ENCODE data around the gene SPC24. TPM values are rescaled to one million over a fixed set of nuclear protein-coding genes. Genes with fewer than 3 reads are reported as not detected.

Gene SPC24
- total RNA-seq, 2 donors from 2014 or later = 35.4 to 50.0 TPM

- Mint-ChIP-seq H3K4me3 (no peak overlapping the region), H3K4me1 (peaks cover 2% of the 10 kb centered on the region), H3K27me3 (ENCODE audit: insufficient read depth) (no peaks in the 10 kb centered on the region), H3K36me3 (ENCODE audit: low read depth) (peaks cover 59% of the 10 kb centered on the region), H3K27ac (peak overlapping the region; percentile 55), H3K9me3 (peaks cover 3% of the 10 kb centered on the region)
- H3K4me3 ChIP-seq (ENCODE audit: low read length) = no peak overlapping the region
- H3K9ac ChIP-seq (ENCODE audit: extremely low read depth, low read length, poor library complexity, severe bottlenecking) = no peak overlapping the region
- H3K4me1 ChIP-seq (ENCODE audit: control insufficient read depth, insufficient read depth, low read length) = no peaks in the 10 kb centered on the region
- no peaks in the 10 kb centered on the region for H3K9me3 ChIP-seq (ENCODE audit: control insufficient read depth, low read length)
- no peak for TF ChIP-seq CTCF (conservative IDR thresholded peaks at IDR 0.05)
- no peaks in the 10 kb centered on the region for H3K27me3 ChIP-seq (ENCODE audit: control insufficient read depth, insufficient read depth, low read length, poor library complexity, severe bottlenecking)
- DNase-seq = no peak
- peak overlapping the region; percentile 29 for H3K27ac ChIP-seq (ENCODE audit: low read depth, low read length)
- WGBS, 2 experiments (ENCODE audit: insufficient coverage in 1 of 2, insufficient read length in 1 of 2) = 67 to 78% methylated on average over 3 to 6 of the region's 7 CpGs
- H3K36me3 ChIP-seq (ENCODE audit: control insufficient read depth, insufficient read depth, low read length) = peaks cover 67% of the 10 kb centered on the region
These were observed 24.1 kb downstream of the SPC24 start for GRCh38 chr19:11131471-11131870.

- Histone ChIP-seq H3K27me3 (ENCODE audit: control insufficient read depth, insufficient read depth, low read length, poor library complexity, severe bottlenecking) (no peaks in the 10 kb centered on the region), H3K27ac (ENCODE audit: low read depth, low read length) (peak overlapping the region; percentile 29), H3K4me3 (ENCODE audit: low read length) (no peak overlapping the region), H3K4me1 (ENCODE audit: control insufficient read depth, insufficient read depth, low read length) (no peaks in the 10 kb centered on the region), H3K36me3 (ENCODE audit: control insufficient read depth, insufficient read depth, low read length) (peaks cover 73% of the 10 kb centered on the region), H3K9me3 (ENCODE audit: control insufficient read depth, low read length) (no peaks in the 10 kb centered on the region), H3K9ac (ENCODE audit: extremely low read depth, low read length, poor library complexity, severe bottlenecking) (no peak overlapping the region)
- Mint-ChIP-seq H3K36me3 (ENCODE audit: low read depth) (peaks cover 64% of the 10 kb centered on the region), H3K4me1 (peaks cover 2% of the 10 kb centered on the region), H3K4me3 (no peak overlapping the region), H3K9me3 (peaks cover 3% of the 10 kb centered on the region), H3K27ac (peak overlapping the region; percentile 79), H3K27me3 (ENCODE audit: insufficient read depth) (no peaks in the 10 kb centered on the region)
- peak; percentile 96 for DNase-seq
- 72 to 77% methylated on average over 17 to 19 of the region's 19 CpGs for WGBS, 2 experiments (ENCODE audit: insufficient coverage in 1 of 2, insufficient read length in 1 of 2)
- peak; percentile 90 for TF ChIP-seq CTCF (conservative IDR thresholded peaks at IDR 0.05)
These were observed 24.6 kb downstream of the SPC24 start for GRCh38 chr19:11130824-11131455.

- Mint-ChIP-seq H3K4me3 (no peak overlapping the region), H3K36me3 (ENCODE audit: low read depth) (peaks cover 66% of the 10 kb centered on the region), H3K27me3 (ENCODE audit: insufficient read depth) (no peaks in the 10 kb centered on the region), H3K27ac (no peak overlapping the region), H3K4me1 (peaks cover 2% of the 10 kb centered on the region), H3K9me3 (no peaks in the 10 kb centered on the region)
- Histone ChIP-seq H3K4me1 (ENCODE audit: control insufficient read depth, insufficient read depth, low read length) (no peaks in the 10 kb centered on the region), H3K4me3 (ENCODE audit: low read length) (no peak overlapping the region), H3K36me3 (ENCODE audit: control insufficient read depth, insufficient read depth, low read length) (peaks cover 88% of the 10 kb centered on the region), H3K27me3 (ENCODE audit: control insufficient read depth, insufficient read depth, low read length, poor library complexity, severe bottlenecking) (no peaks in the 10 kb centered on the region), H3K9me3 (ENCODE audit: control insufficient read depth, low read length) (no peaks in the 10 kb centered on the region), H3K9ac (ENCODE audit: extremely low read depth, low read length, poor library complexity, severe bottlenecking) (no peak overlapping the region), H3K27ac (ENCODE audit: low read depth, low read length) (no peak overlapping the region)
- WGBS, 2 experiments (ENCODE audit: insufficient coverage in 1 of 2, insufficient read length in 1 of 2) = 84 to 86% methylated on average over 10 to 15 of the region's 15 CpGs
- no peak for TF ChIP-seq CTCF (conservative IDR thresholded peaks at IDR 0.05)
- no peak for DNase-seq
These were observed 27.7 kb downstream of the SPC24 start for GRCh38 chr19:11127905-11128304.
